Activated CD8-positive, alpha-beta memory T cell treated with anti-CD3 and anti-CD28 coated beads, Interleukin-2, amount 50 U/mL, for 24 hours (primary cell): ENCODE data around the gene BLTP3A.
"Not testable (repeated sequence)": the region's sequence is repeated elsewhere in the genome, so short reads cannot be mapped to it uniquely, and the experiment has no call there.

Experiments
- DNase-seq: peaks from one replicate; pipeline ENCODE4 v3.0.0-alpha.2; 2020; ENCODE audit errors: extremely low read depth

The BLTP3A gene

GRCh38 chr6:34792605-34793500, 970 bp downstream of the BLTP3A start:
- no peak for DNase-seq

- no peak for DNase-seq
Observed at GRCh38 chr6:34793877-34794276, 2.0 kb downstream of the BLTP3A start.

- DNase-seq: no peak
Observed at GRCh38 chr6:34795836-34796425, 4.0 kb downstream of the BLTP3A start.

- DNase-seq: no peak
Observed at GRCh38 chr6:34798057-34798456, 6.2 kb downstream of the BLTP3A start.

GRCh38 chr6:34799547-34799946, 7.7 kb downstream of the BLTP3A start:
- no peak for DNase-seq

- no peak for DNase-seq
Observed at GRCh38 chr6:34804543-34804942, 12.7 kb downstream of the BLTP3A start.

- DNase-seq: not testable (repeated sequence)
Observed at GRCh38 chr6:34805074-34805473, 13.2 kb downstream of the BLTP3A start.

- DNase-seq: no peak
Observed at GRCh38 chr6:34806738-34807453, 15.0 kb downstream of the BLTP3A start.

GRCh38 chr6:34808473-34808872, 16.6 kb downstream of the BLTP3A start:
- not testable (repeated sequence) for DNase-seq

- not testable (repeated sequence) for DNase-seq
Observed at GRCh38 chr6:34809419-34809818, 17.5 kb downstream of the BLTP3A start.

- DNase-seq: no peak
Observed at GRCh38 chr6:34810017-34810882, 18.4 kb downstream of the BLTP3A start.

- DNase-seq: no peak
Observed at GRCh38 chr6:34810936-34811632, 19.2 kb downstream of the BLTP3A start.

GRCh38 chr6:34813028-34813713, 21.3 kb downstream of the BLTP3A start:
- no peak for DNase-seq

GRCh38 chr6:34816635-34817301, 24.9 kb downstream of the BLTP3A start:
- no peak for DNase-seq

GRCh38 chr6:34817446-34817845, 25.6 kb downstream of the BLTP3A start:
- DNase-seq: no peak

- DNase-seq: not testable (repeated sequence)
Observed at GRCh38 chr6:34818872-34819570, 27.1 kb downstream of the BLTP3A start.

GRCh38 chr6:34819571-34820480, 27.9 kb downstream of the BLTP3A start:
- no peak for DNase-seq

- no peak for DNase-seq
Observed at GRCh38 chr6:34829137-34829536, 37.3 kb downstream of the BLTP3A start.
